Measurements from ENCODE around the gene S100A1.
"Not testable (repeated sequence)": the region's sequence is repeated elsewhere in the genome, so short reads cannot be mapped to it uniquely, and the experiment has no call there.

S100A1 gene

GRCh38 chr1:153638261-153638660, 10.0 kb downstream of the S100A1 start:
- Histone ChIP-seq H3K27me3 (replicated peaks; ENCODE audit: control insufficient read depth, insufficient read depth, low read length) (no peaks in the 10 kb centered on the region), H3K36me3 (ENCODE audit: control insufficient read depth, insufficient read depth, low read length) (peaks cover 31% of the 10 kb centered on the region), H3K4me3 (replicated peaks; ENCODE audit: low read depth, low read length) (no peak overlapping the region)
- TF ChIP-seq CTCF (IDR thresholded peaks at IDR 0.05; ENCODE audit: insufficient read depth, low read length, poor library complexity, severe bottlenecking): no peak
- no peak for DNase-seq (ENCODE audit: extremely low read depth, insufficient read length)

- TF ChIP-seq CTCF (IDR thresholded peaks at IDR 0.05; ENCODE audit: insufficient read depth, low read length, poor library complexity, severe bottlenecking): no peak
- DNase-seq (ENCODE audit: extremely low read depth, insufficient read length): no peak
- Histone ChIP-seq H3K27me3 (replicated peaks; ENCODE audit: control insufficient read depth, insufficient read depth, low read length) (no peaks in the 10 kb centered on the region), H3K4me3 (replicated peaks; ENCODE audit: low read depth, low read length) (no peak overlapping the region), H3K36me3 (ENCODE audit: control insufficient read depth, insufficient read depth, low read length) (peaks cover 31% of the 10 kb centered on the region)
Observed at GRCh38 chr1:153639280-153639679, 11.0 kb downstream of the S100A1 start.

- H3K4me3 ChIP-seq (replicated peaks; ENCODE audit: low read depth, low read length); DNase-seq (ENCODE audit: extremely low read depth, insufficient read length); H3K27me3 ChIP-seq (replicated peaks; ENCODE audit: control insufficient read depth, insufficient read depth, low read length): not testable (repeated sequence)
- peaks cover 34% of the 10 kb centered on the region for H3K36me3 ChIP-seq (ENCODE audit: control insufficient read depth, insufficient read depth, low read length)
Observed at GRCh38 chr1:153640213-153640612, 12.0 kb downstream of the S100A1 start.

DNA sequence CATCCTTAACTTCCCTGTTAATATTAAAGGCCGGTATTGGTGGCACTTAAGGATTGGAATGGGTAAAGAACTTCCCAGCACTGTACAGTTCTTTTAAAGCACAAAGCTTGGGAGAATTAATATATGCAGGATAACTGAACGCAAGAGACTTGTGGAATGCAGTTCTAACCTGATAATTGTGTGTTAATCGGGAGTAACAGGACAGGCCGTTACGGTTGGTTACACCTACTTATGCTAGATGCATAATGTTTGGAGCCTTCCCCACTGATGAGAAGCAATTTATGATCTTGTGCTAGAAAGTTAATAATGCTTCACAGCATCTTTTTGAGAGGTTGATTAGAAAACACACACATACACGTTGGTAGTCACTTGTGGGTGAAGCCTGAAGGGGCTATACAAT, 12.6 kb downstream of the S100A1 start:
- Histone ChIP-seq H3K27me3 (replicated peaks; ENCODE audit: control insufficient read depth, insufficient read depth, low read length) (no peaks in the 10 kb centered on the region), H3K4me3 (replicated peaks; ENCODE audit: low read depth, low read length) (no peak overlapping the region), H3K36me3 (ENCODE audit: control insufficient read depth, insufficient read depth, low read length) (peaks cover 39% of the 10 kb centered on the region)
- TF ChIP-seq CTCF (IDR thresholded peaks at IDR 0.05; ENCODE audit: insufficient read depth, low read length, poor library complexity, severe bottlenecking): no peak
- DNase-seq (ENCODE audit: extremely low read depth, insufficient read length): no peak

DNA sequence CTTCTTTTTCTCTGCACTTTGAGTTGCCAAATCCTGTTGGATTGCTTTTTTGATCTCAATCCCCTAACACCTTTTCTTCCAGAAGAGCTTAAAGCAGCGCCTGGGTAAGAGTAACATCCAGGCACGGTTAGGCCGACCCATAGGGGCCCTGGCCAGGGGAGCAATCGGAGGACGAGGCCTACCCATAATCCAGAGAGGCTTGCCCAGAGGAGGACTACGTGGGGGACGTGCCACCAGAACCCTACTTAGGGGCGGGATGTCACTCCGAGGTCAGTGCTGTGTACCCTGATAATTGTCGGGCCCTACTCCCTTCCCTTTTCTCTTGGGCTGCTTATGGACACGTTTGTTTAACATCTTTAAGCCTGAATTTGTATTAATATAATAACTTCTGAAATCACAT, 13.9 kb downstream of the S100A1 start:
- peaks cover 36% of the 10 kb centered on the region for H3K36me3 ChIP-seq (ENCODE audit: control insufficient read depth, insufficient read depth, low read length)
- TF ChIP-seq CTCF (IDR thresholded peaks at IDR 0.05; ENCODE audit: insufficient read depth, low read length, poor library complexity, severe bottlenecking): no peak
- DNase-seq (ENCODE audit: extremely low read depth, insufficient read length): no peak
- no peaks in the 10 kb centered on the region for H3K27me3 ChIP-seq (replicated peaks; ENCODE audit: control insufficient read depth, insufficient read depth, low read length)
- no peak overlapping the region for H3K4me3 ChIP-seq (replicated peaks; ENCODE audit: low read depth, low read length)

DNA sequence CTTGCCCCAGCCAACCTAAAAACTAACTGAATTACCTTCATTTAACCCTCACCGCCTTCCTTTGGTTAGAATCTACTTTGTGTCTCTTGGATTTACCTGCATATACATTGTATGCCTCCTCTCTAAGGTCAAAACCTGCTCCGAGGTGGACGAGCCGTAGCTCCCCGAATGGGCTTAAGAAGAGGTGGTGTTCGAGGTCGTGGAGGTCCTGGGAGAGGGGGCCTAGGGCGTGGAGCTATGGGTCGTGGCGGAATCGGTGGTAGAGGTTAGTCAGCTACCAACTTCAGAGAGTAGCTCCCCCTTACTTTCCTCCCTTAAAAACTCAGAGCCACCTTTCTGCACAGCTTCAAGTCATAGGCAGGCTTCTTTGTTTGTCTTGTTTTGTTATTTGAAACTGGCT, 14.9 kb downstream of the S100A1 start:
- H3K27me3 ChIP-seq (replicated peaks; ENCODE audit: control insufficient read depth, insufficient read depth, low read length): no peaks in the 10 kb centered on the region
- no peak for TF ChIP-seq CTCF (IDR thresholded peaks at IDR 0.05; ENCODE audit: insufficient read depth, low read length, poor library complexity, severe bottlenecking)
- H3K4me3 ChIP-seq (replicated peaks; ENCODE audit: low read depth, low read length): no peak overlapping the region
- peaks cover 34% of the 10 kb centered on the region for H3K36me3 ChIP-seq (ENCODE audit: control insufficient read depth, insufficient read depth, low read length)
- no peak for DNase-seq (ENCODE audit: extremely low read depth, insufficient read length)

Measured in GM06990 (cell line).